ENCODE measurements around the gene DDA1. TPM values are rescaled to one million over a fixed set of nuclear protein-coding genes. Genes with fewer than 3 reads are reported as not detected.

Gene DDA1
- total RNA-seq, 1 experiment from 2014 or later = 72.5 TPM

GRCh38 chr19:17306285-17306714, 3.1 kb upstream of the DDA1 start:
- BruUV-seq (replicated peaks) = no TSS peak
- Histone ChIP-seq H3K4me2 (peak overlapping the region; percentile 85), H2AFZ (peak overlapping the region; percentile 95), H3F3A (ENCODE audit: insufficient read depth, low read depth) (peaks cover 29% of the 10 kb centered on the region), H3K36me3 (ENCODE audit: low read depth) (no peaks in the 10 kb centered on the region), H3K9me3 (ENCODE audit: insufficient read depth, low read depth) (no peaks in the 10 kb centered on the region), H4K20me1 (ENCODE audit: insufficient read depth) (no peaks in the 10 kb centered on the region; the same call in 1 of the 2 replicates), H3K27ac (0 out of 2 replicates have a peak overlapping the region, but pooled peaks have one; percentile 30), H3K4me1 (replicated peaks; ENCODE audit: insufficient read depth) (peaks cover 51% of the 10 kb centered on the region), H3K27me3 (ENCODE audit: insufficient read depth, low read depth) (no peaks in the 10 kb centered on the region), H3K4me3 (peak overlapping the region; percentile 78), H3K79me2 (ENCODE audit: low read depth) (peaks cover 53% of the 10 kb centered on the region), H3K9me2 (ENCODE audit: insufficient read depth) (no peaks in the 10 kb centered on the region)
- intact Hi-C loops (cut with micrococcal nuclease; ENCODE audit: unreplicated experiment) = loop anchor here (5.0 to 10.0 kb wide), 2 partner anchors 591 to 626 kb away; partner anchors contain the start of genes CCDC124 and NWD1
- ChIA-PET POLR2A (ENCODE audit: unreplicated experiment) (interaction anchor here (0.5 kb wide), 1 partner anchor 106 kb away, joined by 5 read pairs; no protein-coding TSS in a partner anchor), CTCF (no interaction called here)
- TF ChIP-seq EZH2 (IDR thresholded peaks at IDR 0.05; ENCODE audit: low read depth) (no peak), CTCF (conservative IDR thresholded peaks at IDR 0.05) (no peak)
- DNase-seq = no peak

GRCh38 chr19:17307876-17308377, 1.4 kb upstream of the DDA1 start:
- CTCF ChIA-PET = no interaction called here

GRCh38 chr19:17309965-17310461, 650 bp downstream of the DDA1 start:
- CTCF ChIA-PET = interaction anchor here (0.6 to 1.0 kb wide), 2 partner anchors 41 to 109 kb away, joined by 7 to 11 read pairs; partner anchors contain the start of gene MVB12A
- H3K27ac ChIP-seq = peak overlapping the region; percentile 51
- POLR2A ChIA-PET (ENCODE audit: unreplicated experiment) = interaction anchor here (0.8 kb wide), 1 partner anchor 110 kb away, joined by 4 read pairs; no protein-coding TSS in a partner anchor
- 0 out of 2 replicates have a peak, but pooled peaks cover 15% of the 10 kb centered on the region for H3K36me3 ChIP-seq (ENCODE audit: low read depth)
- intact Hi-C loops (cut with micrococcal nuclease; ENCODE audit: unreplicated experiment) = loop anchor here (1.0 to 10.0 kb wide), 3 partner anchors 27 to 622 kb away; partner anchors contain the start of genes CCDC124, GTPBP3 and NWD1
- peaks cover 39% of the 10 kb centered on the region for H3F3A ChIP-seq (ENCODE audit: insufficient read depth, low read depth)
- H3K27me3 ChIP-seq (ENCODE audit: insufficient read depth, low read depth) = no peaks in the 10 kb centered on the region
- H3K9me2 ChIP-seq (ENCODE audit: insufficient read depth) = no peaks in the 10 kb centered on the region
- peak overlapping the region; percentile 85 for H3K4me2 ChIP-seq
- H3K9me3 ChIP-seq (ENCODE audit: insufficient read depth, low read depth) = no peaks in the 10 kb centered on the region
- peaks cover 12% of the 10 kb centered on the region for H4K20me1 ChIP-seq (ENCODE audit: insufficient read depth)
- no peak for DNase-seq
- peaks cover 44% of the 10 kb centered on the region for H3K4me1 ChIP-seq (replicated peaks; ENCODE audit: insufficient read depth)
- no TSS peak for BruUV-seq (replicated peaks)
- H3K4me3 ChIP-seq = peak overlapping the region; percentile 72
- H2AFZ ChIP-seq = peak overlapping the region; percentile 53; the same call in 1 of the 2 replicates
- TF ChIP-seq CTCF (conservative IDR thresholded peaks at IDR 0.05) (no peak), EZH2 (IDR thresholded peaks at IDR 0.05; ENCODE audit: low read depth) (no peak)
- peaks cover 75% of the 10 kb centered on the region for H3K79me2 ChIP-seq (ENCODE audit: low read depth)

More at GRCh38 chr19:17307876-17308377, 1.4 kb upstream of the DDA1 start:
- H3K27me3 ChIP-seq (ENCODE audit: insufficient read depth, low read depth) = no peaks in the 10 kb centered on the region
- no peaks in the 10 kb centered on the region for H3K36me3 ChIP-seq (ENCODE audit: low read depth)
- peaks cover 54% of the 10 kb centered on the region for H3K79me2 ChIP-seq (ENCODE audit: low read depth)
- peaks cover 58% of the 10 kb centered on the region for H3K4me1 ChIP-seq (replicated peaks; ENCODE audit: insufficient read depth)
- no peak for DNase-seq
- no peak overlapping the region for H3K4me2 ChIP-seq
- TF ChIP-seq EZH2 (IDR thresholded peaks at IDR 0.05; ENCODE audit: low read depth) (no peak), CTCF (conservative IDR thresholded peaks at IDR 0.05) (no peak)
- H3K9me2 ChIP-seq (ENCODE audit: insufficient read depth) = no peaks in the 10 kb centered on the region
- H4K20me1 ChIP-seq (ENCODE audit: insufficient read depth) = peaks cover 9% of the 10 kb centered on the region
- no peak overlapping the region for H2AFZ ChIP-seq
- no TSS peak for BruUV-seq (replicated peaks)
- H3F3A ChIP-seq (ENCODE audit: insufficient read depth, low read depth) = peaks cover 38% of the 10 kb centered on the region
- no peak overlapping the region for H3K4me3 ChIP-seq
- H3K27ac ChIP-seq = no peak overlapping the region
- POLR2A ChIA-PET (ENCODE audit: unreplicated experiment) = no interaction called here
- H3K9me3 ChIP-seq (ENCODE audit: insufficient read depth, low read depth) = no peaks in the 10 kb centered on the region
- intact Hi-C loops (cut with micrococcal nuclease; ENCODE audit: unreplicated experiment) = loop anchor here (5.0 to 10.0 kb wide), 2 partner anchors 593 to 624 kb away; partner anchors contain the start of genes CCDC124 and NWD1

All from PC-9 (cell line).